ENCODE measurements around the gene PPP1R27.

PPP1R27 gene

DNA sequence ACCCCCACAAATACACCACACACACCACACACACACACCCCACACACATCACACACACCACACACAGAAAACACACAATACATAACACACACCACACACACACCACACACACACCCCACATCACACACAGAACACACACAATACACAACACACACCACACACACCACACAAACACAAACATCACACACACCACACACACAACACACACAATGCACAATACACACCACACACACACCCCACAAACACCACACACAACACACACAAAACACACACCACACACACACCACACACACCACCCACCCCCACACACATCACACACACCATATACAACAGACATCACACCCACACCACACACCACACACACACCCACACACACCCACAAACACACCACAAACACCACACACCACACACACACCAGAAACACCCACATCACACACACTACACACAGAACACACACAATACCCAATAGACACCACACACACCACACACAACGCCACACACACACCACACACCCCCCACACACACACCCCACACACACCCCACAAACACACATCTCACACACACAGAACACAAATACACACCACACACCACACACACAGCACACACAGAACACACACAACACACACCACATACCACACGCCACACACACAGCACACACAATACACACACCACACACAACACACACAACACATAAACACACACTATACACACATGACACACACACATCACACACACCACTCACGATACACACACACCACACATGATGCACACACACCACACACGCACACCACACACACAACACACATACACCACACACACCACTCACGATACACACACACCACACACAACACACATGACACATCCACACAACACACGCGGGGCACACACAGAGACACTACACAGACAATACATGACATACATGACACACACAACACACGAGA, 41.9 kb downstream of the PPP1R27 start:
- Mint-ChIP-seq H3K27ac (no peak overlapping the region), H3K4me3 (no peak overlapping the region), H3K9me3 (peaks cover 5% of the 10 kb centered on the region), H3K4me1 (no peaks in the 10 kb centered on the region), H3K27me3 (ENCODE audit: low read depth, poor library complexity) (peaks cover 5% of the 10 kb centered on the region), H3K36me3 (ENCODE audit: low read depth) (no peaks in the 10 kb centered on the region)
- no peak for DNase-seq
- TF ChIP-seq, protein P1, sequence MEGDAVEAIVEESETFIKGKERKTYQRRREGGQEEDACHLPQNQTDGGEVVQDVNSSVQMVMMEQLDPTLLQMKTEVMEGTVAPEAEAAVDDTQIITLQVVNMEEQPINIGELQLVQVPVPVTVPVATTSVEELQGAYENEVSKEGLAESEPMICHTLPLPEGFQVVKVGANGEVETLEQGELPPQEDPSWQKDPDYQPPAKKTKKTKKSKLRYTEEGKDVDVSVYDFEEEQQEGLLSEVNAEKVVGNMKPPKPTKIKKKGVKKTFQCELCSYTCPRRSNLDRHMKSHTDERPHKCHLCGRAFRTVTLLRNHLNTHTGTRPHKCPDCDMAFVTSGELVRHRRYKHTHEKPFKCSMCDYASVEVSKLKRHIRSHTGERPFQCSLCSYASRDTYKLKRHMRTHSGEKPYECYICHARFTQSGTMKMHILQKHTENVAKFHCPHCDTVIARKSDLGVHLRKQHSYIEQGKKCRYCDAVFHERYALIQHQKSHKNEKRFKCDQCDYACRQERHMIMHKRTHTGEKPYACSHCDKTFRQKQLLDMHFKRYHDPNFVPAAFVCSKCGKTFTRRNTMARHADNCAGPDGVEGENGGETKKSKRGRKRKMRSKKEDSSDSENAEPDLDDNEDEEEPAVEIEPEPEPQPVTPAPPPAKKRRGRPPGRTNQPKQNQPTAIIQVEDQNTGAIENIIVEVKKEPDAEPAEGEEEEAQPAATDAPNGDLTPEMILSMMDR (IDR thresholded peaks at IDR 0.05): no peak
